ENCODE results near the gene ARHGAP9. TPM values are rescaled to one million over a fixed set of nuclear protein-coding genes. Genes with fewer than 3 reads are reported as not detected.
"Not testable (repeated sequence)": the region's sequence is repeated elsewhere in the genome, so short reads cannot be mapped to it uniquely, and the experiment has no call there.

Gene ARHGAP9
- total and polyA plus RNA-seq, 8 donors: 0.39 to 11.7 (median 4.9) TPM

DNA sequence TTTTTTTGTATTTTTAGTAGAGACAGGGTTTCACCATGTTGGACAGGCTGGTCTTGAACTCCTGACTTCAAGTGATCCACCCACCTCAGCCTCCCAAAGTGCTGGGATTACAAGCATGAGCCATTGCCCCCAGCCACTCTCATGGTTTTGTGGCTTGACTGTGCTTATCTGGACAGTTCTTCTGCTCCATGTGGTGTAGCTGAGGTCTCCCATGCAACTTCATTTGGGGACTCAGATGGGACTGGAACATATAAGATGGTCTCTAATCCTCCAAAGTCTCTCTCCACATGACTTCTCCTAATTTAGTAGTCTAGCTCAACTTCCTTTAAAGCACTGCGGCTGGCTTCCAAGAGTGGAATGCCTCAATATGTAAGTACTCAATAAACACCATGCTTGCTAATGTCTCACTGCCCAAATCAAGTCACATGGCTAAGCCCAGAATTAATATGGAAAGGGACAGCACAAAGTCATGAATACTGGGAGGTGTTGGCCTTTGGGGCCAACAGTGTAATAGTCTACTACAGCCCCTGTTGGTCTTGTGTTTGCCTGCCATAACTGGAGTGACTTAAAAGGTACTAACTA lies 37.7 kb downstream of the ARHGAP9 start:
- 45 to 95% methylated on average over 1 of the region's 1 CpG for WGBS, 2 donors
- Histone ChIP-seq H3K27me3 (no peaks in the 10 kb centered on the region), H3K4me1 (no peaks in the 10 kb centered on the region), H3K9me3 (no peaks in the 10 kb centered on the region), H3K36me3 (no peaks in the 10 kb centered on the region), H3K27ac (no peak overlapping the region), H3K4me3 (no peak overlapping the region)
- intact Hi-C loops (cut with DNase I): no loop called here
- TF ChIP-seq, protein P1, sequence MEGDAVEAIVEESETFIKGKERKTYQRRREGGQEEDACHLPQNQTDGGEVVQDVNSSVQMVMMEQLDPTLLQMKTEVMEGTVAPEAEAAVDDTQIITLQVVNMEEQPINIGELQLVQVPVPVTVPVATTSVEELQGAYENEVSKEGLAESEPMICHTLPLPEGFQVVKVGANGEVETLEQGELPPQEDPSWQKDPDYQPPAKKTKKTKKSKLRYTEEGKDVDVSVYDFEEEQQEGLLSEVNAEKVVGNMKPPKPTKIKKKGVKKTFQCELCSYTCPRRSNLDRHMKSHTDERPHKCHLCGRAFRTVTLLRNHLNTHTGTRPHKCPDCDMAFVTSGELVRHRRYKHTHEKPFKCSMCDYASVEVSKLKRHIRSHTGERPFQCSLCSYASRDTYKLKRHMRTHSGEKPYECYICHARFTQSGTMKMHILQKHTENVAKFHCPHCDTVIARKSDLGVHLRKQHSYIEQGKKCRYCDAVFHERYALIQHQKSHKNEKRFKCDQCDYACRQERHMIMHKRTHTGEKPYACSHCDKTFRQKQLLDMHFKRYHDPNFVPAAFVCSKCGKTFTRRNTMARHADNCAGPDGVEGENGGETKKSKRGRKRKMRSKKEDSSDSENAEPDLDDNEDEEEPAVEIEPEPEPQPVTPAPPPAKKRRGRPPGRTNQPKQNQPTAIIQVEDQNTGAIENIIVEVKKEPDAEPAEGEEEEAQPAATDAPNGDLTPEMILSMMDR (IDR thresholded peaks at IDR 0.05): no peak
- FAIRE-seq: no peak
- no peak for DNase-seq
- no peak for ATAC-seq

DNA sequence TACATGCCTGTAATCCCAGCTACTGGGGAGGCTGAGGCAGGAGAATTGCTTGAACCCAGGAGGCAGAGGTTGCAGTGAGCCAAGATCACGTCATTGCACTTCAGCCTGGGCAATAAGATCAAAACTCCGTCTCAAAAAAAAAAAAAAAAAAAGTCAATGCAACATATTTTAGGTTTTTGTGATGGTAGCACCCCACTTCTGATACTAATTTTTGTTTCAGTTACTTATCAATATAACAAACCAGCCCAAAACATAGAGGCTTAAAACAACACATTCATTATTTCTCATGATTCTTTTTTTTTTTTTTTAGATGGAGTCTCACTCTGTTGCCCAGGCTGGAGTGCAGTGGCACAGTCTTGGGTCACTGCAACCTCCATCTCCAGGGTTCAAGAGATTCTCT lies 38.3 kb downstream of the ARHGAP9 start:
- FAIRE-seq; DNase-seq; ATAC-seq; H3K36me3 ChIP-seq; H3K4me3 ChIP-seq; H3K4me1 ChIP-seq; H3K9me3 ChIP-seq; H3K27ac ChIP-seq; intact Hi-C loops (cut with DNase I); H3K27me3 ChIP-seq: not testable (repeated sequence)
- WGBS, 2 donors: 79 to 80% methylated on average over 2 of the region's 2 CpGs

DNA sequence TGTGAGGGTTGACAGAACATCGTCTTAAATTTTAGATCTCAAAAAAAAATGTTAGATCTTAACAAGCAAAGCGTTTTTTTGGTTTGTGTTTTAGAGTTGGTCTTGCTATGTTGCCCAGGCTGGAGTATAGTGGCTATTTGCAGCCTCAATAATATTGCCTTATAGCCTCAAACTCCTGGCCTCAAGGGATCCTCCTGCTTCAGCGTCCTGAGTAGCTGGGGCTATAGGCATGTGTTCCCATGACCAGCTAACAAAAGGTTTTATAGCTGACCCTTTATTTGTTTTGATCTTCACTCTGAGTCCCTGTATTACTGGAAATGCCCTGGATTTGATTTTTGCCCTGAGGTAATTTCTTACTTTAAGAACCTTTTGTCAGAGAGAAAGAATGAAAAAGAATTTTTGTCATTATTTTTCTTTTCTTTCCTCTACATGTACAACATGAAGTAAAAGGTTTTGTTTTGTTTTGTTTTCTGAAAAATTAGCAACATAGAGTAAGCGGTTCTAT lies 39.9 kb downstream of the ARHGAP9 start:
- DNase-seq: no peak
- H3K27me3 ChIP-seq: no peaks in the 10 kb centered on the region
- H3K4me3 ChIP-seq: no peak overlapping the region
- H3K9me3 ChIP-seq: no peaks in the 10 kb centered on the region
- TF ChIP-seq, protein P1 (IDR thresholded peaks at IDR 0.05): no peak
- H3K27ac ChIP-seq: no peak overlapping the region
- intact Hi-C loops (cut with DNase I): no loop called here
- ATAC-seq: no peak
- H3K36me3 ChIP-seq: no peaks in the 10 kb centered on the region
- no peak for FAIRE-seq
- WGBS, 2 donors: 66 to 72% methylated on average over 4 of the region's 4 CpGs
- no peaks in the 10 kb centered on the region for H3K4me1 ChIP-seq

DNA sequence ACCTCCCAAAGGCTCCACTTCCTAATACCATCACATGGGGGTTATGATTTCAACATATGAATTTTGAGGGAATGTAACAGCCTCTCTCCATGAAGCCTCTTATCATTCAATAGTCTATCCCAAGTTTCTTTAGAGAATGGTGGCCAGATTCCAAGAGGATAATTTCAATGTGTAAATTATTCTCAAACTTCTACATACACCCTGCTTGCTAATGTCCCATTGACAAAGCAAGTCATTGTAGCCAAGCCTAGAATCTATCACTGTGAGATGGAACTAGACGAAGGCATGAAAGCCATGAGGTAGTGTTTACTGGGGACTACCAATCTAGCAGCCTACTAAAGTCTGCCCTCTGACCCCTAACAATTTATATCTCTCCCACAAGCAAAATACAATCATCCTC lies 41.3 kb downstream of the ARHGAP9 start:
- Histone ChIP-seq H3K27ac (no peak overlapping the region), H3K36me3 (no peaks in the 10 kb centered on the region), H3K4me3 (no peak overlapping the region), H3K4me1 (no peaks in the 10 kb centered on the region), H3K9me3 (no peaks in the 10 kb centered on the region), H3K27me3 (no peaks in the 10 kb centered on the region)
- DNase-seq (no peak), ATAC-seq (no peak), FAIRE-seq (no peak)
- TF ChIP-seq, protein P1 (IDR thresholded peaks at IDR 0.05): no peak
- intact Hi-C loops (cut with DNase I): no loop called here
- 60 to 72% methylated on average over 1 of the region's 1 CpG for WGBS, 2 donors

DNA sequence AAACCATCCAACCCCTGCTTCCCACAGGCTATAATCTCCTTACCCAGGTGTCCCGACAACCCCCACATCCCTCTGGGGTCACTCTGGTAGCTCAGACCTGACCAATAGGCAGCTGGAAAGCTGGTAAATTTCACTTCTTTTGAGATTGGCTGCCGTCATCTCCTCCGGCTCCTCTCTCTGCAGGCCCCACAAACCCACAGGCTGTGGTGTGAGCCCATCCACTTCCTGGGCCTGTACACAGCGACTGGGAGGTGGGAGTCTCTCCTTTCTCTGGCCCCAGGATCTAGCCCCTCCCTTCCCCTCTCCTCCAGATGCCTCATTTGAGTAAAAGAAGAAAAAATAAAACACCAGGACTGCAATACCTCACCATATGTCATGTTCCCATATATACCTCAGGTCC lies 44.4 kb downstream of the ARHGAP9 start:
- no peak for DNase-seq
- FAIRE-seq: no peak
- intact Hi-C loops (cut with DNase I): no loop called here
- TF ChIP-seq, protein P1 (IDR thresholded peaks at IDR 0.05): no peak
- H3K27ac ChIP-seq: no peak overlapping the region
- WGBS, 2 donors: 61 to 77% methylated on average over 4 of the region's 4 CpGs
- no peak overlapping the region for H3K4me3 ChIP-seq
- no peak for ATAC-seq
- H3K27me3 ChIP-seq: no peaks in the 10 kb centered on the region
- no peaks in the 10 kb centered on the region for H3K9me3 ChIP-seq
- peaks cover 0 to 6% (median 4%) of the 10 kb centered on the region in 3 donors for H3K4me1 ChIP-seq
- no peaks in the 10 kb centered on the region for H3K36me3 ChIP-seq
